Lower leg skin (tissue), 3 donors: ENCODE measurements around the gene IQCH.

Experiments
- CTCF ChIP-seq, 3 donors: fragments of 450-650 bp; IDR thresholded peaks; one replicate each; pipeline ENCODE4 v1.5.1; 2016; ENCODE audit warnings: antibody characterized with exemption in 3 of 3, mild to moderate bottlenecking in 3 of 3, moderate library complexity in 2 of 3
- POLR2A ChIP-seq, 2 donors: fragments of 450-650 bp; IDR thresholded peaks; one replicate each; pipeline ENCODE4 v1.6.1; 2016 to 2017; ENCODE audit warnings: antibody characterized with exemption in 2 of 2, mild to moderate bottlenecking in 1 of 2, moderate library complexity in 1 of 2

- TF ChIP-seq CTCF (IDR thresholded peaks at IDR 0.05) (no peak), POLR2A (IDR thresholded peaks at IDR 0.05) (no peak)
These were observed 207.1 kb downstream of the IQCH start for GRCh38 chr15:67461735-67462134.
